Measurements from ENCODE around the gene SH3TC1.

The SH3TC1 gene

DNA sequence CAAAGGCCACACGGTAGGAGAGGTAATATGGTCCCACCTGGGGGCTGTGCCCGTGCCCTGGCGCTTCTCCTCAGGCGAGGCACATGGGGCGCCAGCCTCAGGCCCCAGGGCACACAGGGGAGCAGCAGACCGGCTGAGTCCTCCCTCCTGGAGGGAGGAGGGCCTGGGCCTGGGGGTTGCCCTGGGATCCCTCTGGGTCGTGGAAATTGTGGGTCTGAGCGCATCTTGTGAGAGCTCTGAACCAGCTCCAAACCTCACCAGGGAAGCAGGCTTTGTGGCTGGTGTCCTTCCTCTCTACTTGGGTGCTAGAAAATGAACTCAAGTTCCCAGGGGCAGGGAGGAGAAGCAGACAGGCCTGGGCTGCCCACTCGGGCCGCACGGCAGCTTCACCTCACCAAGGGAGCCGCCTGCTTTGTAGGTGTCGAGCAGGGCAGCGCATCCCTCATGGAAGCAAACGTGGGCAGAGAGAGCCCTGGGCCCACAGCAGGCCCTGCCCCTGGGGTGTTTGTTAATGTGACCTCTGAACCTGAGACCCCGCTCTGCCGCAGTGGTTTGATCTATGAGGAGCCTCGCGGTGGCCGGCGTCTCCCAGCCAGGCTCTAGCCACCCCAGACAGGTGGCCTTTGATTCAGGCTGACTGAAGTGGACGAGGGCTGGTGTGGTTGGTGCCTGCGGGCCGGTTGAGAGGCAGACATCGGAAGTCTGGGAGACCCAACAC lies 81.2 kb downstream of the SH3TC1 start:
- DNase-seq = no peak

DNA sequence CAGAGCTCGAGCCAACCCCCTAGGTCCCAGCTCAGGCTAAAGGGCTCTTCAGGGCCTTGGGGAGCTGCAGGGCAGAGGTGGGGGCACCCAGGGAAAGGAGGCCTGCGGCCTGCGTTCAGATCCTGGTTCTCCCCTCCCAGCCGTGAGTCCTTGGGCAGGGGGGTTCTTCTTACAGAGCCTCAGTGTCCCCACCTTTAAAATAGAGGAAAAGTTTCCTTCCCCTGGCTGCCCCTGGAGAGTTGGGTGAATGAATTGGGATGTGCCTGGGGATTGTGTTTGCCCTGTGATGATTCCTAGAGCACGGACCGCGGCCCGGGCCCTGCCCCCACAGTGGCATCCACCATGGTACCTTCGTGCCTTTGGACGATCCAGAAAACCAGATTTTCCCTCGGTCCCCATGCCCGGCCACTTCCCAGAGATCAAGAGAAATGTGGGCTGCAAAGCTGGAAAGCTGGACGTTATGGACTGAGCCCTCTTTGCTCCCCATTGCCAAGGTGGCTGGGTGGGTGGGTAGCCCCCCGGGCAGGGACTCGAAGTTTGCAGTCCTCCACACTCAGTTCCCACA lies 81.9 kb downstream of the SH3TC1 start:
- DNase-seq = no peak

DNA sequence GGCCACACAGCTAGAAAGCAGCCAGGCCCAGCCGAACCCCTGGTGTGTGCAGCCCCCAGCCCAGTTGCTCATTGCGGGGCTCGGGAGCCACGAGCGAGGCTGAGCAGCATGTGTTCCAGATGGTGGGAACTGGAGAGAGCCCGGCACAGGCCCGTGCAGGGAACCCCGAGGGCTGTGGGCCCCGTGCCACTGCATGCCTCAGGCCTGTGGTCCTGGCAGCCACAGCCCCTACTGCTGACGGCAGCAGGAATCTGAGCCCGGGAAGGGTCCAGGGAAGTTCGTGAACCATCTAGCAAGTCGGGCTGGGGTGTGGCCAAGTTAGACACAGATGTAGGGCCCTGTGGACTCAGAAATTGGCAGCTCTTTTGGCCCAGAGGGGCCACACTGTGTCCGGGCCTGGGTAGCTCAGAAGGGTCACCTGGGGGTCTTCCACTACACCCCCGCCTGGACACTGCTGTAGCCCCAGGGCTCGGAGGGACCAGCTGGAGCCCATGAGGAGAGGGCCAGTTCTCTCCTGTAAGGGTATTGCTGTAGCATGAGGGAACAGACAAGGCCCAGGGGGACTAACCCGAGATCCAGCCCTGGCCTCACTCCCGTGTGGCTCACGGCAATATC lies 82.5 kb downstream of the SH3TC1 start:
- peak; percentile 84 for DNase-seq

DNA sequence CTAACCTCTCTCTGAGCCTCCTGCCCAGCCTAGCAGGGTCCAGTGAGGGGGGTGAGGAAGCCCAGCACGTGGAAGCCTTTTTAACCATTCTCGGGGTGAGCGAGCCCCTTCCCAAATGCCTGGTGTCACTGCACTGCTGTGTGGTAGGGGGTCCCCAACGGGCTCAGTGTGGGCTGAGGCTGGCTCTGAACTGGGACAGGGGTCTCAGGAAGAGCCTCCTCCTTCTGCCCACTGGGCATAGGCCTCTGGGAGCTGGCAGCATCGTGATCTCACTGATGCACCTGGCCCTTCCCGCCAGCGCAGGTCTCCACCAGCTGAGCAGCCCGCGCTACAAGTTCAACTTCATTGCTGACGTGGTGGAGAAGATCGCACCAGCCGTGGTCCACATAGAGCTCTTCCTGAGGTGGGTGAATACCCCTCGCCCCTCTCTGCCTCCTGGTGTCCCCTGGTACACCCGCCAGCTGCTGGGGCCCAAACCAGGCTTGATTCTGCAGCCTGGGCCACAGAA lies 83.1 kb downstream of the SH3TC1 start:
- DNase-seq = no peak

DNA sequence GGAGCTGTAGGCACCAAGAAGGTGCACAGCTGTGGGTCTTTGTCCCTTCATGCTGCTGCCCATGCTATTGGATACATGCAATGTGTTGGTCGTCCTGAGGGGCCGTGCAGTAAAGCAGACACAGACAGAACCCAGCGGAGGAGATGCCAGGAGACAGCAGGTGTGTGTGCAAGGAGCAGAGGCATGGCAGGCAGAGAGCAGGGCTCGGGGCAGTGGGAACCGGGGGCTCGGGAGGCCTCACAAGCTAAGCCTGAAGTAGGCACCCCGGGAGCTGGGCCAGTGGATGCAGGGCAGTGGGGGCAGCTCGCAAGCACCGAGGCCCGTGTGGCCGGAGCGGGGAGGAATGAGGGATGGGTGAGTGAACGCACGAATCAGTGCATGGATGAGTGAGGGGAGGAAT lies 83.7 kb downstream of the SH3TC1 start:
- DNase-seq = no peak

DNA sequence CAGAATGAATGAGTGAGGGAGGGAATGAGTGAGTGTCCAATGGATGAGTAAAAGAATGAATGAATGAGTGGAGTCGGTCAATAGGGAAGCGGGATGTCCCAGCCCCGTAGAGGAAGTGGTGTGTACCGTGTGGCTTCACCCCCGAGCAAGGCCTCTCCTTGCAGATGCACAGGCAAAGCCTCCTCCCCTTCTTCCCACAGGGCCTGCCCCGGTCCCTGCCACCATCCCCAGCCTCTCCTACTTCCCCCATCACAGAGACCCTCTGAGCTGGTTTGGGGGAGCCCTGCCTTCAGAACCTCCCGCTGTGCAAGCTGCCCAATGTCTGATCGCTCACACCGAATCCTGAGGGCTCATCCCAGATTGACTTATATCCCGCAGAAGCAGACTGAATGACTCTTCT lies 84.1 kb downstream of the SH3TC1 start:
- DNase-seq = no peak

DNA sequence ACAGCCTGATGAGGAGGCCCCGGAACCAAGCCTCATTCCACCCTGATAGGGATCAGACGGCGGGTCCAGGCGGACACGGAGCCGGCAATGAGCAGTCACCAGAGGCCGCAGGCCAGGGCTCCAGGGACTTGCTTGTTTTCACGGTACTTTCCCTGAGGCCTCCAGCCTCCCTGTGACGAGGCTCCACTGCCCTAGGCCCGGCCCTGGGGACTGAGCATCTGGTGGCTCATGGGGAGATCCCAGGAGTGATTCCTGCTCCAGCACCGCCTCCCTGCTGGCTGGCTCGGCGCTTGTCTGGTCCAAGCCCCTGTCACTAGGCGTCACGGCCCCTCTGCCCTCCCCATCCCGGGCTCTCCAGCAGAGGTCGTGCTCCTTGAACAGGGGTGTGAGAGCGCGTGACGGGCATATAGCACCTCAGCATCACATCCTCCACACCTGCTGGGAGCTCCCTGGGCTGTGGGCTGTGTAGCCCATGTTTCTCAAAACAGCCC lies 84.6 kb downstream of the SH3TC1 start:
- DNase-seq = no peak

DNA sequence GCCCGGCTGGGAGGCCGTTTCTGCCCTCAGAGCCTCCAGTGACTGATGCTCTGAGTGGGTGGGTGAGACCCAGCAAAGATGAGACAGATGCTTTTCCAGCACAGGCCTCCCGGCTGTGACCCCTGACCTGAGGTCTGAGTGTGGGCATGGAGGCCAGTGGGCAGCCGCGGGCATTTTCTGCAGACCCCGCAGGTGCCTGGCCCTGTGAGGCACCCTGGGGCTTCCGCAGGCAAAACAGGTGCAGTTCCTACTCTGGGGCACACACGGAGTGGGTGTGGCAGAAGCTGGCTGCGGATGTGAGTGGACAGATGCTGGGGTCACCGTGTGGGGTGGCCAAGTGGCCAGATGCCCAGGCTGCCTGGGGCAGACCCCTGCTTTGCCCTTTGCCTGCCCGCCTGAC lies 85.3 kb downstream of the SH3TC1 start:
- DNase-seq = no peak

DNA sequence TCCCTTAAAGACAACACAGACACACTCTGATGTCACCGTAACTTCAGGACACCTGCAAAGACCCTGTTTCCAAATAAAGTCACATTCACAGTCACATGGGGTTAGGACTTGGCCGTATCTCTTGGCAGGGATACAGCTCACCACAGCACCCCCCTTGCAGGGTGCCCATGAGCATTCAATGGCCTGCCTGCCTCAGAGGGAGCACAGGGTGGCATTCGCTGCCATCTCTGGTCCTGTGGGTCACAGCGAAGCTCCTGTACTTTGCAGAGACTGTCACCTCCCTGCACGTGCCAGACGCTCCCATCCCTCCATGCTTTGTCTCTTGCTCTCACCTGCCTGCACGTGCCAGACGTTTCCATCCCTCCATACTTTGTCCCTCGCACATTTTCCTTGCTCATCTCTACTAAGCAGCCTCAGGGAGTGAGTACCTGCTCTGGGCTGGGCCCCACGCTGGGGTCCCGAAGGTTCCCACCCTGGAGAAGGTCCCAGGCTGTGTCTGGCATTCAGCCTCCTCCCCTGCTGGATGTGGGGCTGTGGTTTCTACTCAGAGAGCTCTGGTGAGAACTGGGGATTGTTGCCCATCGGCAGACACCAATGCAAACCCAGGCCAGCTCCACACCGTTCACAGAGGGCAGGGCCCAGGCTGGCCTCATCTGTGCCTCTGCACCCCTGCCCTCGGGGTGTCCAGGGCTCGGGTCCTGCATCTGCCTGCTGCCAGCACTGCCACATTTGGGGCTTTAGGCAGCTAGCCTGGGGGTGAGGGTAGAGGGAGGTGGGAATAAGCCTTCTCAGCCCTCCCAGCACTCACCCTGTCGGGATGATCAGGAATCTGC lies 86.3 kb downstream of the SH3TC1 start:
- DNase-seq = no peak

DNA sequence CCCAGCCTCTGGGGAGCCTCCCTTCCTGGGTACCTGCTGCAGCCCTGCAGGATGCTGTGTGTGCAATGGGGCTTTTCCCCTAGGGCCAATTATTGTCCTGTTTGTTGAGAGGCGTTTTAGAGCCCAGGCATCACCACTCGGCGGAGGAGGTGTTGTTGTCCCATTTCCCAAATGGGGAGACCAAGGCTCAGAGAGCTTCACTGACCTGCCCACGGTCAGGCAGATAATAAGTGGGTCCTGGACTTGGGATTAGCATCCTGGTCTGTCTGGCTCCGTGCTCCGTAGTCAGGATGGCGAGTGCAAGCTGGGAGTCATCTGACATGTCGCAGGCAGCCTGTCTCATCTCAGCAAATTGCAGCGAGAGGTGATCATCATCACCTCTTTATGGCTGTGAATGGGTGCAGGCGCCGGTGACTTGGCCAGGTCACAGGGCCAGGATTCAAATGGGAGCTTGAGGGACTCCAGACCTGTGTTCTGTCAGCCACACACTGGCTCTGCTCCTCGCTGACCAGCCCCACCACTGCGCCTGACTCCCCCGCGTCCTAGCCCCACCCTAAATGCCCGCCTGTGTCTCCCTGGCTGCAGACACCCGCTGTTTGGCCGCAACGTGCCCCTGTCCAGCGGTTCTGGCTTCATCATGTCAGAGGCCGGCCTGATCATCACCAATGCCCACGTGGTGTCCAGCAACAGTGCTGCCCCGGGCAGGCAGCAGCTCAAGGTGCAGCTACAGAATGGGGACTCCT lies 87.1 kb downstream of the SH3TC1 start:
- DNase-seq = no peak

DNA sequence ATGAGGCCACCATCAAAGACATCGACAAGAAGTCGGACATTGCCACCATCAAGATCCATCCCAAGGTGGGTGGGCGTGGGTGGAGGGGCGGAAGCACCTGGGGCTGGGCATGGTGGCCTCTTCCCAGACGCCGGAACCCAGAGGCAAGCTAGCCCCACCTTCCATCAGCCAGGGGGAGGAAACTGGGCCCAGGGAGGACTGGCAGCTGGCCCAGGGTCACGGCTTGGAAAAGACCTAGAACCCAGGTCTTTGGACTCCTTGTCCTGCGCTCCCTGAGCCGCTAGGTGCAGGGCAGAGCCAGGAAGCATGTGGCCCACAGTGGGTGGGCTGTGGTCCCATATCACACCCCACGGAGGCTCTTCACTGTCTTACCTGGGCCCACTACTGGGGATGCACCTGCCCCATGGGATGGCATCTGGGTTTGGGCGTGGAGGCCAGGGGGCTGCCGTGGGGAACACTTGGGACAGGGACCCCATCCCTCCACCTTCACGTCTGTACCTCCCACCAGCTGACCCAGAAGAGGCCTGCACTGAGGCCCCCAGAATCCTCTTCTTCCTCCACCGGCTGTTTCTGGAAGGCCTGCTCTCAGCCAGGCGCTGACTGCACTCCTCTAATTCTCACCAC lies 87.7 kb downstream of the SH3TC1 start:
- DNase-seq = no peak

DNA sequence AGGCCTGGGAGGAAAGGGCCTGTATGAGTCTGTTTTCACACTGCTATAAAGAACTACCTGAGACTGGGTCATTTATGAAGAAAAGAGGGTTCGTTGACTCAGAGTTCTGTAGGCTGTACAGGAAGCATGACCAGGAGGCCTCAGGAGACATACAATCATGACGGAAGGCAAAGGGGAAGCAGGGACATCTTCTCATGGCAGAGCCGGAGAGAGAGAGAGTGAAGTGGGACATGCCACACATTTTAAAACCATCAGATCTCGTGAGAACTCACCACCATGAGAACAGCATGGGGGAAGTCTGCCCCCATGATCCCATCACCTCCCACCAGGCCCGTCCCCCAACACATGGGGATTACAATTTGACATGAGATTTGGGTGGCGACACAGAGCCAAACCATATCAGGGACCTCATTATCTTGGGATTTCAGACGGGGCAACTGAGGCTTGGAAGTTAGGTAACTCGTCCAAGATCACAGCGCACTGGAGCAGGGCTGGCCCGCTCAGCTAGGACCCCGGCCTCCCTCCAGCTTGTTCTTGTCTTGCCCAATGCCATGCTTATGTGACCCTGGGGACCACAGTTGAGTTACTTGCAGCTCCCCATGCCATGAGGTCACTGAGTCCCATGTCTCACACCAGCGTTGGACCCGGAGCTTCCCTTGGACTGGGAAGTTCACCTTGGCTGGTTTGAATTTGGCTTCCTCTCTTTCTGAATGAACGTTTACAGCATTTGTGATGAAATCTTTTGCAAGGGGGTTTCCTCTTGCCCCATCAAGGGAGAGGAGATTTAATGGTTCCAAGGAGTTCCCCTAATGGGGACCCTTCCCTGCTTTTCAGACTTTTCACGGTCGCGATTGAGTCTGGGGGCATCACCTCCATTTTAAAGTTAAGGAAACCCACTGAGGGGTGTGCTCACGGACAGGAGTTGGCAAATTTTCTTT lies 88.5 kb downstream of the SH3TC1 start:
- DNase-seq = no peak

DNA sequence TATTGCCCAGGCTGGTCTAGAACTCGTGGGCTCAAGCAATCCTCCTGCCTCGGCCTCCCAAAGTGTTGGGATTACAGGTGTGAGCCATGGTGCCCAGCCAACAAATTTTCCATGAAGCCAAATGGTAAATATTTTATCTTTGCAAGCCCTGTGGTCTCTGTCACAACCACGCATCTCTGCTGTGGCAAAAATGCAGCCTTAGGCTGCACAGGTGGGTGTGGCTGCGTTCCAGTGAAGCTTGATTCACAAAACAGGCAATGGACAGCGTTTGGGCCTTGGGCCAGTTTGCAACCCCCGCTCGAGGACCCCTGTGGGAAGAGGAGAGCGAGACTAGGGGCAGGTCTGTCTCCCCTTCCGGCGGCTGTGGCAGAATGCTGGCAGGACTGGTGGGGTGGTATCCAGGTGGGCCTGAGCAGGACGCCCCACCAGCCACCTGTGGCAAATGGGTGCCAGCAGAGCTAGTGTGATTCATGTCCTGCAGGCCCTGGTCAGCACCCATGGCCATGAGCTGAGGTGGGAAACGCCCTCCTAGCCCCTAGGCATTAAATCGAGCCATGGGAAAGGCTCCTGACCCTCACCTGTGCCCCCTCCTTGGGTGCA lies 90.2 kb downstream of the SH3TC1 start:
- DNase-seq = no peak

DNA sequence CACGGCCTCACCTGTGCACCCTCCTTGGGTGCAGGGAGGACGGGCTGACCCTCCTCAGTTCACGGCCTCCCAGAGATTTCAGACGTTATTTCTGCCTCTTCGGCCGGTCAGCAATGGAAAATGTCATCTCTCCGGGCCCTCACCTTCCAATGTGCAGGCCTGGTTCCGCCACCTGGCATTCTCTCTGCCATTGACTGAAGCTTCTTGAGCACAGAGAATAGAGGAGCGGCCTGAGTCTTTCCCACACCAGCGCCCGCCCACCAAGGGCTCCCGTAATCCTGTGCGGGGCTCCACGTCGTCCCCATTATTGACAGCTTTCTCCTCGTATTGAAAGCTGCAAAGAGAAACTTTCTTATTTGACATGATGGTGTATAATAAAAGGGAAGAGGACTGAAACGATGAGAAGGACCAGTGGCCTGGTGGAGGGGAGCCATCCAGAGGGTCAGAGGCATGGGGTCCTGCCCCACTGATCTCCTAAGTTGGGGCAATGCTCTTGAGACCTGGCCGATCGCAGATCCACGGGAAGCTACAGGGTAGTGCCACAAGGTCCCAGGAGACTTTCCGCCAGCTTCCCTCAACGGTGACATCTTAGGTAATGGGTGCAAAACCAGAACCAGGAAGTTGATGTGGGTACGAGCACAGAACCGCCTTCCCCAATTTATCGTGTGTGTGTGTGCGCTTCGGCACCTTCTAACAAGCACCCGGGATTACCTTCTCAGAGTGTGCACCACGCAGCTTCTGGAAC lies 91.0 kb downstream of the SH3TC1 start:
- no peak for DNase-seq

DNA sequence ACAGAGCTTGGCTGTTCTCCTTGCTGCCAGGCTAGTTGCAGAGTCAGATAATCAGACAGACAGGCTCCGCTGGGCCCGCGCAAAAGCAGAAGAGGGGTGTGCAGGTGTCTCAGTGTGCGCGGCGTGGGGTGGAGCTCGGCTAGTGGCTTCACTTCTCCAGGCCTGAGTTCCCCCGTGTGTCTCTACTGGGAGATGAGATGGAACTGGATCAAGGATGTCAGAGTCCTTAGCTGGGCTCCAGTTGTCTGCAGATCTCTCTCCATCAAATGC lies 91.5 kb downstream of the SH3TC1 start:
- no peak for DNase-seq
